K562 (cell line): ENCODE data around the gene RHOT1. TPM values are rescaled to one million over a fixed set of nuclear protein-coding genes. Genes with fewer than 3 reads are reported as not detected.

Experiments
- CBX1 ChIP-seq: sonication (generic); IDR thresholded peaks from 2 replicates; pipeline ENCODE4 v1.6.1; 2016; ENCODE audit warnings: antibody characterized with exemption, low read depth, mild to moderate bottlenecking
- CC2D1A ChIP-seq: fragments of 450-650 bp; IDR thresholded peaks from 2 replicates; pipeline ENCODE4 v1.6.1; 2017; ENCODE audit warnings: mild to moderate bottlenecking
- CREB1 ChIP-seq, 2 experiments: sonication (generic) in 1 of 2; formaldehyde crosslinking in 1 of 2; IDR thresholded peaks; 2 replicates each; pipeline versions ENCODE4 v1.6.1 to v1.8.0; 2012 to 2022; ENCODE audit warnings: inconsistent platforms in 1 of 2, mild to moderate bottlenecking in 1 of 2, missing genetic modification reagents in 1 of 2, moderate library complexity in 1 of 2
- ESRRB ChIP-seq: fragments of 250-450 bp; sonication (Bioruptor Pico); IDR thresholded peaks from 2 replicates; pipeline ENCODE4 v1.5.0; 2020; ENCODE audit warnings: mild to moderate bottlenecking, moderate library complexity, borderline replicate concordance
- ETS1 ChIP-seq: conservative IDR thresholded peaks from 2 replicates; pipeline ENCODE4 v1.6.1; 2011; ENCODE audit warnings: low read depth, mild to moderate bottlenecking, low read length; ENCODE audit not compliant: control insufficient read depth
- HMG20B ChIP-seq: fragments of 250-450 bp; sonication (Bioruptor Pico); IDR thresholded peaks from 2 replicates; pipeline ENCODE4 v1.5.0; 2021; ENCODE audit warnings: mild to moderate bottlenecking
- HNRNPK ChIP-seq: fragments of 200-400 bp; formaldehyde crosslinking; IDR thresholded peaks from one replicate; pipeline ENCODE4 v1.6.1; 2018; ENCODE audit warnings: mild to moderate bottlenecking, low read depth, low read length; ENCODE audit not compliant: poor library complexity, severe bottlenecking
- MAFK ChIP-seq: IDR thresholded peaks from 2 replicates; pipeline ENCODE4 v1.6.1; 2011; ENCODE audit warnings: low read length, improper control_type of control experiment
- POLR2AphosphoS5 ChIP-seq: IDR thresholded peaks from 2 replicates; pipeline ENCODE4 v1.6.1; 2011; ENCODE audit warnings: mild to moderate bottlenecking, low read depth, low read length, moderate library complexity; ENCODE audit not compliant: control insufficient read depth, insufficient read depth
- SMAD4 ChIP-seq: fragments of 250-450 bp; sonication (Bioruptor Pico); conservative IDR thresholded peaks from 2 replicates; pipeline ENCODE4 v1.8.0; 2021; ENCODE audit warnings: inconsistent platforms, mild to moderate bottlenecking, moderate library complexity
- SMC3 ChIP-seq: conservative IDR thresholded peaks from 2 replicates; pipeline ENCODE4 v1.6.1; 2011; ENCODE audit warnings: low read depth, low read length, improper control_type of control experiment; ENCODE audit not compliant: insufficient read depth
- SNRNP70 ChIP-seq: fragments of 200-400 bp; formaldehyde crosslinking; optimal IDR thresholded peaks from 2 replicates; pipeline ENCODE3; 2017; ENCODE audit warnings: low read depth, low read length
- STAT5B ChIP-seq: fragments of 250-450 bp; sonication (Bioruptor Pico); IDR thresholded peaks from 2 replicates; pipeline ENCODE4 v1.8.0; 2021; ENCODE audit warnings: mild to moderate bottlenecking, inconsistent platforms
- TAF15 ChIP-seq: fragments of 200-400 bp; formaldehyde crosslinking; IDR thresholded peaks from 2 replicates; pipeline ENCODE4 v1.6.1; 2017; ENCODE audit warnings: mild to moderate bottlenecking, low read depth, low read length, moderate library complexity
- ZNF586 ChIP-seq: fragments of 450-650 bp; formaldehyde crosslinking; conservative IDR thresholded peaks from 2 replicates; pipeline ENCODE4 v1.4.0; 2020; ENCODE audit warnings: mild to moderate bottlenecking, moderate library complexity
- ZNF589 ChIP-seq: fragments of 200-800 bp; sonication (Bioruptor generic); IDR thresholded peaks from 2 replicates; pipeline ENCODE4 v1.6.1; 2016; ENCODE audit warnings: low read depth, missing genetic modification characterization, missing compliant biosample characterization
- polyA plus RNA-seq, 8 experiments: library from polyadenylated mRNA; depleted of rRNA in 4 of 8; stranded (reverse) in 5 of 8; unstranded in 3 of 8; fragments of >200 nt; fragmentation: Nextera tagmentation in 2 of 8; fragmentation: Illumina TruSeq in 1 of 8; extraction: Ambion mirVana in 2 of 8; extraction: Trizol in 1 of 8; gene quantifications; 2 replicates each; pipeline versions ENCODE4 v1.2.1 to v1.2.3, GENCODE V29; 2011 to 2014; ENCODE audit warnings: inconsistent platforms in 1 of 8, missing spikeins in 1 of 8
- total RNA-seq, 7 experiments: library from RNA; depleted of rRNA in 6 of 7; stranded (reverse); fragments of >200 nt in 6 of 7; fragmentation: Illumina TruSeq in 2 of 7; extraction: Trizol in 2 of 7; gene quantifications; 2 replicates each; pipeline versions ENCODE4 v1.2.1 to v1.2.3, GENCODE V29; 2011 to 2021; ENCODE audit warnings: low replicate concordance in 1 of 7
- TF ChIP-seq, protein P1 (sequence below): sonication (generic); formaldehyde crosslinking; IDR thresholded peaks from 2 replicates; pipeline ENCODE4 v1.8.0; 2023; ENCODE audit warnings: missing genetic modification reagents, mild to moderate bottlenecking, borderline replicate concordance
- TF ChIP-seq, protein P2 (sequence below): fragments of 450-650 bp; formaldehyde crosslinking; IDR thresholded peaks from 2 replicates; pipeline ENCODE4 v1.4.0; 2020; ENCODE audit warnings: mild to moderate bottlenecking

Gene RHOT1
- total and polyA plus RNA-seq, 9 of the 15 experiments (the other 6 are each of a cell fraction or from before 2014, with no cell fraction given): 23.0 to 101 (median 32.2) TPM

DNA sequence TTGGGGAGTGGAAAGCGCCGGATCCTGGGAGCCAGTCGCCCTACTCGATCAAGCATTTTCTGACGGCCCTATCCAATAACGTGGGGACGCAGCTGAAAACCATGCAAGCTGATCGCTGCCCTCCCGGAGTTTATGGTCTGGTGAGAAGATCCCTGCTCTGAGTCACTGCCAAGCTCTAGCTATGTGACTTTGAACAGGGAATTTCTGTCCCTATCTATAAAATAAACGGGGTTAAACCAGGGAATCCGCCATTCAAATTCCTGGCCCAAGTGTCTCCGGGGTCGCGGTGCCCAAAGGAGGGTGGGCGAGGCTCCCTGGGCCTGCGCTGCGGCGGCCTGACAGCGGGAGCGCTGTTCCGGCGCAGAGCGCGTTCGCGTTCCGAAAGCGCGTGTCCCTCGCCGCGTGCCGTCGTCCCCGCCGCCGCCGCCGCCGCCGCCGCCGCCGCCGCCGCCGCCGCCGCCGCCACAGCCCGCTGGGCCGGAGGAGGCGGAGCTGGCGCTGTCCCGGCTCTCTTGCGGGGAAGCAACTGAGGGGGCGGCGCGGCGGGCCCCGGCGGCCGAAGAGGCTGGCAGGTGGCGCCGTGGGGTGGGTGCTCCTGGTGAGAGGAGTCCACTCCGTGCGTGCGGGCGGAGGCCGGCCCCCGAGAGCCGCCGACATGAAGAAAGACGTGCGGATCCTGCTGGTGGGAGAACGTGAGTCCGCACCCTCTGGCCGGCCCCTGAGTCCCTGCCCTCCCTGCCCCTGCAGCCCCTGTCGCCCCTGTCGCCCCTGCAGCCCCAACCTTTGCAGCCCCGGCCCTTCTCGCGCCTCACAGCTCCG lies at the start of gene RHOT1 (continued):
- TF ChIP-seq, protein P1, sequence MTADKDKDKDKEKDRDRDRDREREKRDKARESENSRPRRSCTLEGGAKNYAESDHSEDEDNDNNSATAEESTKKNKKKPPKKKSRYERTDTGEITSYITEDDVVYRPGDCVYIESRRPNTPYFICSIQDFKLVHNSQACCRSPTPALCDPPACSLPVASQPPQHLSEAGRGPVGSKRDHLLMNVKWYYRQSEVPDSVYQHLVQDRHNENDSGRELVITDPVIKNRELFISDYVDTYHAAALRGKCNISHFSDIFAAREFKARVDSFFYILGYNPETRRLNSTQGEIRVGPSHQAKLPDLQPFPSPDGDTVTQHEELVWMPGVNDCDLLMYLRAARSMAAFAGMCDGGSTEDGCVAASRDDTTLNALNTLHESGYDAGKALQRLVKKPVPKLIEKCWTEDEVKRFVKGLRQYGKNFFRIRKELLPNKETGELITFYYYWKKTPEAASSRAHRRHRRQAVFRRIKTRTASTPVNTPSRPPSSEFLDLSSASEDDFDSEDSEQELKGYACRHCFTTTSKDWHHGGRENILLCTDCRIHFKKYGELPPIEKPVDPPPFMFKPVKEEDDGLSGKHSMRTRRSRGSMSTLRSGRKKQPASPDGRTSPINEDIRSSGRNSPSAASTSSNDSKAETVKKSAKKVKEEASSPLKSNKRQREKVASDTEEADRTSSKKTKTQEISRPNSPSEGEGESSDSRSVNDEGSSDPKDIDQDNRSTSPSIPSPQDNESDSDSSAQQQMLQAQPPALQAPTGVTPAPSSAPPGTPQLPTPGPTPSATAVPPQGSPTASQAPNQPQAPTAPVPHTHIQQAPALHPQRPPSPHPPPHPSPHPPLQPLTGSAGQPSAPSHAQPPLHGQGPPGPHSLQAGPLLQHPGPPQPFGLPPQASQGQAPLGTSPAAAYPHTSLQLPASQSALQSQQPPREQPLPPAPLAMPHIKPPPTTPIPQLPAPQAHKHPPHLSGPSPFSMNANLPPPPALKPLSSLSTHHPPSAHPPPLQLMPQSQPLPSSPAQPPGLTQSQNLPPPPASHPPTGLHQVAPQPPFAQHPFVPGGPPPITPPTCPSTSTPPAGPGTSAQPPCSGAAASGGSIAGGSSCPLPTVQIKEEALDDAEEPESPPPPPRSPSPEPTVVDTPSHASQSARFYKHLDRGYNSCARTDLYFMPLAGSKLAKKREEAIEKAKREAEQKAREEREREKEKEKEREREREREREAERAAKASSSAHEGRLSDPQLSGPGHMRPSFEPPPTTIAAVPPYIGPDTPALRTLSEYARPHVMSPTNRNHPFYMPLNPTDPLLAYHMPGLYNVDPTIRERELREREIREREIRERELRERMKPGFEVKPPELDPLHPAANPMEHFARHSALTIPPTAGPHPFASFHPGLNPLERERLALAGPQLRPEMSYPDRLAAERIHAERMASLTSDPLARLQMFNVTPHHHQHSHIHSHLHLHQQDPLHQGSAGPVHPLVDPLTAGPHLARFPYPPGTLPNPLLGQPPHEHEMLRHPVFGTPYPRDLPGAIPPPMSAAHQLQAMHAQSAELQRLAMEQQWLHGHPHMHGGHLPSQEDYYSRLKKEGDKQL (CRISPR knock-in tag): no peak
- TF ChIP-seq ZNF589 (no peak), HNRNPK (no peak), TAF15 (no peak), CBX1 (peak; percentile 61; the same call in 1 of the 2 replicates), SMC3 (no peak), ETS1 (0 out of 2 replicates have a peak, but pooled peaks have one; percentile 32), ZNF586 (CRISPR knock-in tag) (no peak), SMAD4 (0 out of 2 replicates have a peak, but pooled peaks have one; percentile 23), STAT5B (CRISPR knock-in tag) (no peak), CREB1 (IDR thresholded peaks at IDR 0.05) (no peak), CREB1 (CRISPR knock-in tag; IDR thresholded peaks at IDR 0.05) (peak; percentile 13; the same call in 1 of the 2 replicates), POLR2AphosphoS5 (peak; percentile 50), ESRRB (CRISPR knock-in tag) (no peak), CC2D1A (peak; percentile 78; the same call in 1 of the 2 replicates), MAFK (no peak), HMG20B (no peak), SNRNP70 (no peak)
- TF ChIP-seq, protein P2, sequence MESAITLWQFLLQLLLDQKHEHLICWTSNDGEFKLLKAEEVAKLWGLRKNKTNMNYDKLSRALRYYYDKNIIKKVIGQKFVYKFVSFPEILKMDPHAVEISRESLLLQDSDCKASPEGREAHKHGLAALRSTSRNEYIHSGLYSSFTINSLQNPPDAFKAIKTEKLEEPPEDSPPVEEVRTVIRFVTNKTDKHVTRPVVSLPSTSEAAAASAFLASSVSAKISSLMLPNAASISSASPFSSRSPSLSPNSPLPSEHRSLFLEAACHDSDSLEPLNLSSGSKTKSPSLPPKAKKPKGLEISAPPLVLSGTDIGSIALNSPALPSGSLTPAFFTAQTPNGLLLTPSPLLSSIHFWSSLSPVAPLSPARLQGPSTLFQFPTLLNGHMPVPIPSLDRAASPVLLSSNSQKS: no peak
